Measurements from ENCODE around the gene ASIC2.

DNA sequence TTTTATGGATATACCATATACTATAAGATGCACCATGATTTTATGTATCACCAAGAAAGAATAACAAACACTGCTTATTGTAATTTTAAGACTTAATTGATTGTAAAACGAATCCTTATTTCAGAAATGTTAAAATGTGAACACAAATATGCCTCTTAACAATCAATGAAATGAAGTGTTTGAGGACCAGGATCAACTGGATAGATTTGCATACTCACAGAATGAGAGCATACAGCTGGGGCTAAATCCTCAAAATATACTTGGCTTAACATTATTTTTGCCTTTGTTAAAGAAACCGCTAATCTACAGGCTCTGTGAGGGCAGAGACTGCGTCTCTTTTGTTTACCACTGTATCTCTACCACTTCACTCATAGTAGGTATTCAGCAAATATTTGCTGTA lies 207.8 kb downstream of the ASIC2 start:
- TF ChIP-seq, protein P1, sequence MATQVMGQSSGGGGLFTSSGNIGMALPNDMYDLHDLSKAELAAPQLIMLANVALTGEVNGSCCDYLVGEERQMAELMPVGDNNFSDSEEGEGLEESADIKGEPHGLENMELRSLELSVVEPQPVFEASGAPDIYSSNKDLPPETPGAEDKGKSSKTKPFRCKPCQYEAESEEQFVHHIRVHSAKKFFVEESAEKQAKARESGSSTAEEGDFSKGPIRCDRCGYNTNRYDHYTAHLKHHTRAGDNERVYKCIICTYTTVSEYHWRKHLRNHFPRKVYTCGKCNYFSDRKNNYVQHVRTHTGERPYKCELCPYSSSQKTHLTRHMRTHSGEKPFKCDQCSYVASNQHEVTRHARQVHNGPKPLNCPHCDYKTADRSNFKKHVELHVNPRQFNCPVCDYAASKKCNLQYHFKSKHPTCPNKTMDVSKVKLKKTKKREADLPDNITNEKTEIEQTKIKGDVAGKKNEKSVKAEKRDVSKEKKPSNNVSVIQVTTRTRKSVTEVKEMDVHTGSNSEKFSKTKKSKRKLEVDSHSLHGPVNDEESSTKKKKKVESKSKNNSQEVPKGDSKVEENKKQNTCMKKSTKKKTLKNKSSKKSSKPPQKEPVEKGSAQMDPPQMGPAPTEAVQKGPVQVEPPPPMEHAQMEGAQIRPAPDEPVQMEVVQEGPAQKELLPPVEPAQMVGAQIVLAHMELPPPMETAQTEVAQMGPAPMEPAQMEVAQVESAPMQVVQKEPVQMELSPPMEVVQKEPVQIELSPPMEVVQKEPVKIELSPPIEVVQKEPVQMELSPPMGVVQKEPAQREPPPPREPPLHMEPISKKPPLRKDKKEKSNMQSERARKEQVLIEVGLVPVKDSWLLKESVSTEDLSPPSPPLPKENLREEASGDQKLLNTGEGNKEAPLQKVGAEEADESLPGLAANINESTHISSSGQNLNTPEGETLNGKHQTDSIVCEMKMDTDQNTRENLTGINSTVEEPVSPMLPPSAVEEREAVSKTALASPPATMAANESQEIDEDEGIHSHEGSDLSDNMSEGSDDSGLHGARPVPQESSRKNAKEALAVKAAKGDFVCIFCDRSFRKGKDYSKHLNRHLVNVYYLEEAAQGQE (IDR thresholded peaks at IDR 0.05; ENCODE audit: insufficient replicate concordance, low read depth): no peak
- TF ChIP-seq, protein P2, sequence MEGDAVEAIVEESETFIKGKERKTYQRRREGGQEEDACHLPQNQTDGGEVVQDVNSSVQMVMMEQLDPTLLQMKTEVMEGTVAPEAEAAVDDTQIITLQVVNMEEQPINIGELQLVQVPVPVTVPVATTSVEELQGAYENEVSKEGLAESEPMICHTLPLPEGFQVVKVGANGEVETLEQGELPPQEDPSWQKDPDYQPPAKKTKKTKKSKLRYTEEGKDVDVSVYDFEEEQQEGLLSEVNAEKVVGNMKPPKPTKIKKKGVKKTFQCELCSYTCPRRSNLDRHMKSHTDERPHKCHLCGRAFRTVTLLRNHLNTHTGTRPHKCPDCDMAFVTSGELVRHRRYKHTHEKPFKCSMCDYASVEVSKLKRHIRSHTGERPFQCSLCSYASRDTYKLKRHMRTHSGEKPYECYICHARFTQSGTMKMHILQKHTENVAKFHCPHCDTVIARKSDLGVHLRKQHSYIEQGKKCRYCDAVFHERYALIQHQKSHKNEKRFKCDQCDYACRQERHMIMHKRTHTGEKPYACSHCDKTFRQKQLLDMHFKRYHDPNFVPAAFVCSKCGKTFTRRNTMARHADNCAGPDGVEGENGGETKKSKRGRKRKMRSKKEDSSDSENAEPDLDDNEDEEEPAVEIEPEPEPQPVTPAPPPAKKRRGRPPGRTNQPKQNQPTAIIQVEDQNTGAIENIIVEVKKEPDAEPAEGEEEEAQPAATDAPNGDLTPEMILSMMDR (IDR thresholded peaks at IDR 0.05; ENCODE audit: insufficient read depth, low read length): no peak
- TF ChIP-seq POLR2AphosphoS5 (IDR thresholded peaks at IDR 0.05; ENCODE audit: low read depth) (no peak), SPI1 (IDR thresholded peaks at IDR 0.05; ENCODE audit: borderline replicate concordance, low read depth) (no peak)

Data from HL-60 (cell line).